ENCODE results near the gene SPAG17. TPM values are rescaled to one million over a fixed set of nuclear protein-coding genes. Genes with fewer than 3 reads are reported as not detected.

Gene SPAG17
- total RNA-seq, 4 donors from 2014 or later = not detected

GRCh38 chr1:118132000-118132399, 53.0 kb downstream of the SPAG17 start:
- in situ Hi-C loops (cut with MboI; ENCODE audit: low sequenced_read_pairs in 4 of 4) = no loop called here
- Histone ChIP-seq H3K27ac (no peak overlapping the region), H3K4me3 (no peak overlapping the region), H3K36me3 (no peaks in the 10 kb centered on the region), H3K4me1 (peaks cover 0 to 8% of the 10 kb centered on the region in 2 donors), H3K9me3 (no peaks in the 10 kb centered on the region), H3K27me3 (no peaks in the 10 kb centered on the region)
- TF ChIP-seq POLR2A (IDR thresholded peaks at IDR 0.05) = no peak
- TF ChIP-seq CTCF (IDR thresholded peaks at IDR 0.05 in 4 of 5, conservative IDR thresholded peaks at IDR 0.05 in 1 of 5) = no peak
- ATAC-seq = no peak
- DNase-seq = no peak
- intact Hi-C loops (cut with DNase I; ENCODE audit: low total_unique reads) = no loop called here

- in situ Hi-C loops (cut with MboI; ENCODE audit: low sequenced_read_pairs in 4 of 4) (no loop called here), intact Hi-C loops (cut with DNase I; ENCODE audit: low total_unique reads) (no loop called here)
- no peaks in the 10 kb centered on the region for H3K36me3 ChIP-seq
- TF ChIP-seq CTCF (IDR thresholded peaks at IDR 0.05 in 4 of 5, conservative IDR thresholded peaks at IDR 0.05 in 1 of 5) = no peak
- TF ChIP-seq POLR2A (IDR thresholded peaks at IDR 0.05) = no peak
- ATAC-seq = no peak
- no peaks in the 10 kb centered on the region for H3K27me3 ChIP-seq
- H3K4me1 ChIP-seq = no peaks in the 10 kb centered on the region
- H3K4me3 ChIP-seq = no peak overlapping the region
- no peak overlapping the region for H3K27ac ChIP-seq
- H3K9me3 ChIP-seq = no peaks in the 10 kb centered on the region
- DNase-seq = no peak
Measured at GRCh38 chr1:118128761-118129160, 56.3 kb downstream of the SPAG17 start.

- intact Hi-C loops (cut with DNase I; ENCODE audit: low total_unique reads) (no loop called here), in situ Hi-C loops (cut with MboI; ENCODE audit: low sequenced_read_pairs in 4 of 4) (no loop called here)
- TF ChIP-seq CTCF (IDR thresholded peaks at IDR 0.05 in 4 of 5, conservative IDR thresholded peaks at IDR 0.05 in 1 of 5) = no peak
- no peak for TF ChIP-seq POLR2A (IDR thresholded peaks at IDR 0.05)
- Histone ChIP-seq H3K9me3 (no peaks in the 10 kb centered on the region), H3K4me1 (no peaks in the 10 kb centered on the region), H3K27me3 (no peaks in the 10 kb centered on the region), H3K27ac (no peak overlapping the region), H3K36me3 (no peaks in the 10 kb centered on the region), H3K4me3 (no peak overlapping the region)
- DNase-seq (no peak), ATAC-seq (no peak)
Measured at GRCh38 chr1:118124064-118124463, 61.0 kb downstream of the SPAG17 start.

GRCh38 chr1:118123116-118123839, 61.8 kb downstream of the SPAG17 start:
- Histone ChIP-seq H3K4me3 (no peak overlapping the region), H3K36me3 (no peaks in the 10 kb centered on the region), H3K27ac (no peak overlapping the region), H3K9me3 (no peaks in the 10 kb centered on the region), H3K4me1 (no peaks in the 10 kb centered on the region), H3K27me3 (no peaks in the 10 kb centered on the region)
- in situ Hi-C loops (cut with MboI; ENCODE audit: low sequenced_read_pairs in 4 of 4) = no loop called here
- DNase-seq (no peak), ATAC-seq (no peak)
- TF ChIP-seq POLR2A (IDR thresholded peaks at IDR 0.05) (no peak), CTCF (IDR thresholded peaks at IDR 0.05 in 4 of 5, conservative IDR thresholded peaks at IDR 0.05 in 1 of 5) (no peak)
- intact Hi-C loops (cut with DNase I; ENCODE audit: low total_unique reads) = no loop called here

All from gastrocnemius medialis (tissue), 4 donors.